NT2/D1 (cell line): ENCODE results near the gene HBA2.

Source experiments
- DNase-seq: peaks from one replicate; pipeline ENCODE4 v3.0.0-alpha.2; 2011; ENCODE audit warnings: low read depth, low spot score
- H3K27me3 ChIP-seq: 2 replicates; pipeline ENCODE4 v1.6.0; 2011; ENCODE audit warnings: mild to moderate bottlenecking; ENCODE audit not compliant: insufficient read length, insufficient read depth
- H3K36me3 ChIP-seq: 2 replicates; pipeline ENCODE4 v1.6.1; 2011; ENCODE audit warnings: mild to moderate bottlenecking, low read length, mixed read lengths; ENCODE audit not compliant: insufficient read depth, insufficient read length
- H3K4me1 ChIP-seq: 2 replicates; pipeline ENCODE4 v1.5.1; 2011; ENCODE audit not compliant: insufficient read depth, insufficient read length
- H3K4me3 ChIP-seq: 2 replicates; pipeline ENCODE4 v1.5.1; 2011; ENCODE audit warnings: low read depth; ENCODE audit not compliant: insufficient read length
- H3K9ac ChIP-seq: 2 replicates; pipeline ENCODE4 v1.6.0; 2011; ENCODE audit warnings: low read depth; ENCODE audit not compliant: insufficient read length
- H3K9me3 ChIP-seq: 2 replicates; pipeline ENCODE4 v1.5.1; 2011; ENCODE audit warnings: mild to moderate bottlenecking, low read length; ENCODE audit not compliant: insufficient read depth
- SUZ12 ChIP-seq: IDR thresholded peaks from 2 replicates; pipeline ENCODE4 v1.6.1; 2011; ENCODE audit not compliant: insufficient read length, insufficient read depth; ENCODE audit errors: extremely low read depth
- YY1 ChIP-seq: IDR thresholded peaks from 2 replicates; pipeline ENCODE4 v1.6.1; 2011; ENCODE audit not compliant: insufficient read length, insufficient read depth
- ZNF274 ChIP-seq: IDR thresholded peaks from 2 replicates; pipeline ENCODE4 v1.6.1; 2011; ENCODE audit warnings: mild to moderate bottlenecking, low read depth, low read length

HBA2 gene

DNA sequence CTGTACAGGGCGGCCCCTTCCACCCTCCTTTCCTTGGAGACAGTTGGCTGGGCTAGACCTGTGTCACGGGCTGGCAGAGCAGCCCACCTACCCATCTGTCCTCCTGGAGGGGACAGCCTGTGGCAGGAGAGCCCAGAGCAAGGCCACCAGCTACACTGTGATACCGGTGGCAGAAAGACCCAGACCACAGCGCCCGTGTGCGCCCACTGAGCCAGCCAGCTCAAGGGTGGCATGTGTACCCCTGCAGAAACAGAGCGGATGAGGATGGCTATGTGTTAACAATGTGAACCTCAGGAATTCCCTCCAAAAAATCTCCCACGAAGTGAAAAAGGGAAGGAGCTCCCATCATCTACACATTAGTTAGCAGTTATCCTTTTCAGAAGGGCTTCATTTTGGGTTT is 14.7 kb downstream of the HBA2 start:
- TF ChIP-seq YY1 = no peak
- no peak for TF ChIP-seq ZNF274
- TF ChIP-seq SUZ12 = no peak
- DNase-seq = no peak
- Histone ChIP-seq H3K36me3 (peaks cover 78% of the 10 kb centered on the region), H3K9me3 (no peaks in the 10 kb centered on the region), H3K4me1 (peaks cover 2% of the 10 kb centered on the region), H3K9ac (no peak overlapping the region), H3K27me3 (no peaks in the 10 kb centered on the region), H3K4me3 (no peak overlapping the region)

DNA sequence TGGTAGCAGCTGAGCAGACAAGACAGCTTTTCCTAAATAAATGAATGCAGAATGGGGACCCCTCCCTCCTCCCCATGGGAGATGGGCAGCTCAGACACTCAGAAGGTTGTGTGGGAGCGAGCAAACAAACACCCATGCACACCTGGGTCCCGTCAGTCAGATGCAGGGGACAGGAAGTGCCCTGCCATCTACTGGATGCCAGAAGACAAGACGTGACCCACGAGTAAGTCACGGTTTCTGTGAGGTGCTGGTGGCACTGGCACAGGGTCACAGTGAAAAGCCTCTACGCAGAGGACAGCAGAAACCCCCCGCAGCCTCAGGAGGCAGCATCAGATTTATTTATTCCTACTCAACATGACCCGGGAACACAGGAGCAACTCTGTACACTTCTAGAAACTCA is 16.0 kb downstream of the HBA2 start:
- no peak for TF ChIP-seq SUZ12
- TF ChIP-seq ZNF274 = no peak
- TF ChIP-seq YY1 = no peak
- Histone ChIP-seq H3K4me1 (peaks cover 2% of the 10 kb centered on the region), H3K9ac (no peak overlapping the region), H3K27me3 (no peaks in the 10 kb centered on the region), H3K4me3 (no peak overlapping the region), H3K9me3 (no peaks in the 10 kb centered on the region), H3K36me3 (peaks cover 83% of the 10 kb centered on the region)
- DNase-seq = no peak

DNA sequence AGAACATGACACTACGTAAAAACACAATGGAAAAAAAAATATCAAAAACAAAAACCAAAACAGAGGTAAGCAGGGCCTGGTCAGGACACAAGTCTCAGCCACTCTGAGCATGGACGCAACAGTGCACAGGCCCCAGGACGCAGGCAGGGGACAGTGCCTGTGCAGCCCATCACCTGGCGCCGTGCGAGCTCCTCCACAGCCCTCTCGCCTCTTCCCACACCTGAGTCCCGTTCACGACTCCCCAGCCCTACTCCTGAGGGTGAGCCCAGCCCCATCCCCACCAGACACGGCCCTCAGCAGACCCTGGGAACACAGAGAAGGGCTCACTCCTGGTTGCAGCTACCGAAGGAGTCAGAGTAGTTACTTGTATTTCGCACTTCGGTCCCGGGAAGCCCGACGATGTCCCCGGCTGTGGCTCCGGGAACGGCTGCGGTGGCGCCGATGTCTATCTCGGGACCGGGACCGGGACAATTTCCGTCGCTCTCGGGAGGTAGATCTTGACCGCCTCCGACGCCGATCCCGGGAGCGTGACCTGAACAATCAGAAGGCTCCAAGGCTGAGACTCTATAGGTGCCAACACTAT is 17.0 kb downstream of the HBA2 start:
- TF ChIP-seq YY1 = no peak
- TF ChIP-seq ZNF274 = no peak
- TF ChIP-seq SUZ12 = no peak
- Histone ChIP-seq H3K9me3 (no peaks in the 10 kb centered on the region), H3K36me3 (peaks cover 84% of the 10 kb centered on the region)

DNA sequence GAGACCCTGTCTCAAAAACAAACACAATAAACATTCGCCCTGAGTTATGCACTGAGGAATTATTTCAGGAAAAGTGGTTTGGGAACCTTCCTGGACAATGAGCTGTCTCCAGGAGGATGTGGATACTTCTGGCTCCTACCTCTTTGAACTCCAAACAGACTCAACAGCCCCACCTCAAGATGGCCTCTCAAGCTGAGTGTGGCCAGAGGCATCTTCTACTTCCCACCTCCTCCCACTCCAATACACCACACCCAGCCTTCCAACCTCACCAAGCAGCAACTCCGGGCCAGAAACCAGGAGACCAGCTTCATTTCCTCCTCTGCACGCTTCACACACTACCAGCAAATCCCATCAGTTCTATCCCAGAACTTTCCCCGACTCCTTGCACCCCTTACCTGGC is 19.2 kb downstream of the HBA2 start:
- H3K9me3 ChIP-seq = no peaks in the 10 kb centered on the region
- H3K36me3 ChIP-seq = peaks cover 93% of the 10 kb centered on the region
- H3K27me3 ChIP-seq = no peaks in the 10 kb centered on the region
- H3K4me1 ChIP-seq = no peaks in the 10 kb centered on the region
- TF ChIP-seq ZNF274 (no peak), YY1 (no peak), SUZ12 (no peak)
- DNase-seq = no peak
- H3K4me3 ChIP-seq = no peak overlapping the region
- H3K9ac ChIP-seq = no peak overlapping the region

More for the DNA sequence above, 17.0 kb downstream of the HBA2 start:
- no peaks in the 10 kb centered on the region for H3K27me3 ChIP-seq
- H3K4me3 ChIP-seq = no peak overlapping the region
- DNase-seq = no peak
- no peaks in the 10 kb centered on the region for H3K4me1 ChIP-seq
- no peak overlapping the region for H3K9ac ChIP-seq

DNA sequence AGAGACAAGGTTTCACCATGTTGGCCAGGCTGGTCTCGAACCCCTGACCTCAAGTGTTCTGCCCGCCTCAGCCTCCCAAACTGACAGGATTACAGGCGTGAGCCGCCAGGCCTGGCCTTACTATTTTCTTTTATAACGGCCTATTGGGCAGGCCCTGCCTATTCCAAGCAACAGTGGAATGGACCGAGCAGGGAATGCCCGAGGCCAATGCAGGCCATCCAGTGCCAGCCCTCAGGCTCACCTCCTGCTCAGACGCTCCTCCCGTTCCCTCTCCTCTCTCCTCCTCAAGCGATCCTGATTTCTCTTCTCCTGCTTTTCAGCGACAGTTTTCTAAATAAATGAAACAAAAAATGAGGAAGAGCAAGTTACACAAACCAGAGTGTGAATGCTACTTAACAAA is 20.0 kb downstream of the HBA2 start:
- TF ChIP-seq SUZ12 = no peak
- TF ChIP-seq YY1 = no peak
- TF ChIP-seq ZNF274 = no peak
- peaks cover 92% of the 10 kb centered on the region for H3K36me3 ChIP-seq
- no peaks in the 10 kb centered on the region for H3K27me3 ChIP-seq
- no peak overlapping the region for H3K4me3 ChIP-seq
- H3K9me3 ChIP-seq = no peaks in the 10 kb centered on the region
- H3K4me1 ChIP-seq = no peaks in the 10 kb centered on the region
- H3K9ac ChIP-seq = no peak overlapping the region
- no peak for DNase-seq

DNA sequence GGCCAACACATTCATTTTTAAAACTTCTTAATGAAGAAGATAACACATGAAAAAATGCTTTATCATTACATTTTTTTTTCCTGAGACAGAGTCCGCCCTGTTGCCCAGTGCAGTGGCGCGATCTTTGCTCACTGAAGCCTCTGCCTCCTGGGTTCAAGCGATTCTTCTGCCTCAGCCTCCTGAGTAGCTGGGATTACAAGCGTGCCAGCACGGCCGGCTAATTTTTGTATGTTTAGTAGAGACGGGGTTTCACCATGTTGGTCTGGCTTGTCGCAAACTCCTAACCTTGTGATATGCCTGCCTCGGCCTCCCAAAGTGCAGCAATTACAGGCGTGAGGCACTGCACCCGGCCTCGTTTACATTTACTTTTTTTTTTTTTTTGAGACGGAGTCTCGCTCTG is 20.8 kb downstream of the HBA2 start:
- Histone ChIP-seq H3K36me3 (peaks cover 94% of the 10 kb centered on the region), H3K4me1 (no peaks in the 10 kb centered on the region), H3K4me3 (no peak overlapping the region), H3K27me3 (no peaks in the 10 kb centered on the region), H3K9ac (no peak overlapping the region), H3K9me3 (no peaks in the 10 kb centered on the region)
- no peak for DNase-seq
- TF ChIP-seq ZNF274 (no peak), SUZ12 (no peak), YY1 (no peak)

DNA sequence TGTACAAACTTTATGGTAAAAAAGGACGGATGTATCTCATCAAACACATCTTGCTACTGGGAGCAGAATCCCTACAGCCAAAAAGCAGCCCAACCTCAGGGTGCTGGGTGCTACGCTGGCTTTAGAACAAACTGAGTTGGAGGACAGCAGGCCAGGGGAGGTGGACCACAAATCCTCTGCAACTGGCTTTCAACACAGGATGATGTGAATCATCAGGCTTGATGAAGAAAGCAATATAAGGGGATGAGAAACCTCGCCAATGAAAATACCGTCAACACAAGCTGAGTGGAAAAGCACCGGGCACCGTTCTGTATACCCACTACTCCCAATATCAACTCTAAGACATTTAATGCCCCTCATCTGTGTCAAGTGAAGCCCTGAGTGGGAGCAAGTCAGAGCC is 21.8 kb downstream of the HBA2 start:
- no peak for DNase-seq
- TF ChIP-seq ZNF274 (no peak), SUZ12 (no peak), YY1 (no peak)
- Histone ChIP-seq H3K36me3 (peaks cover 92% of the 10 kb centered on the region), H3K4me3 (no peak overlapping the region), H3K9ac (no peak overlapping the region), H3K4me1 (no peaks in the 10 kb centered on the region), H3K9me3 (no peaks in the 10 kb centered on the region), H3K27me3 (no peaks in the 10 kb centered on the region)
